ENCODE data around the gene NCOA6. TPM values are rescaled to one million over a fixed set of nuclear protein-coding genes. Genes with fewer than 3 reads are reported as not detected.

Gene NCOA6
- polyA plus RNA-seq: 16.2 and 27.8 TPM in 2 replicates

GRCh38 chr20:34825530-34826362 is at the start of gene NCOA6:
Gene NCOA6, minus strand, starts transcription at chr20:34825651. Its CDS starts 43,296 bp downstream, at chr20:34782355.

DNA sequence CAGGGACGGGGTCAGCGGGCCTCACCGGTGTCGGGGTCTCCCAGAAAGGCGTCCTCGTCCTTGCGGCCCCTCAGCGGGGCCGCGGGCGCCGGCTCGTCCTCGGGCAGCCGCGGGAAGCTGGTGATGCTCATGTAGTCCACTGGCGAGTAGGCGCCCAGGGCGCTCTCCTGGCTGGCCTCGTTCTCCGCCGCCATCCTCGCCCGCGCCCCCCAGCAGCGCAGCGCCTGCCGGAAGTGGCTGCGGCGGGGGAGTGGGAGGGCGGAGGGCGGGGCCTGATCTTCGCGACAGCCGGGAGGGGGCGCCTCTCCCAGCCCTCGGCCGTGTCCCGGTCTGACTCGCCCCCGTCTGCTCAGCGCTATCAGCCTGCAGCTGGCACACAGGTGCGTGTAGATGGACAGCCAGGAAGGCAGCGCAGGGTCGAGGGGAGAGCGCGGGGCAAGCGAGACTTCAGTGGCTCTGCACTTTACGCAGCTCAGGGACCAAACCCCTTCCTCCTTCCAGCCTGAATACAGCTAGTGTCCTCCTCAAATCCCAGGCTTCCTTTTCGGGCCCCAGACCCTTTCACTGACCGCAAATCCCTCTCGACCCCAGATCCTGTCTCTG is 47.3 kb upstream of the NCOA6 start, which contains the start of gene GGT7:
Gene GGT7, minus strand, starts transcription at position 235 of the 603 bp plus-strand sequence. Its CDS starts 41 bp downstream, at position 194.

DNA sequence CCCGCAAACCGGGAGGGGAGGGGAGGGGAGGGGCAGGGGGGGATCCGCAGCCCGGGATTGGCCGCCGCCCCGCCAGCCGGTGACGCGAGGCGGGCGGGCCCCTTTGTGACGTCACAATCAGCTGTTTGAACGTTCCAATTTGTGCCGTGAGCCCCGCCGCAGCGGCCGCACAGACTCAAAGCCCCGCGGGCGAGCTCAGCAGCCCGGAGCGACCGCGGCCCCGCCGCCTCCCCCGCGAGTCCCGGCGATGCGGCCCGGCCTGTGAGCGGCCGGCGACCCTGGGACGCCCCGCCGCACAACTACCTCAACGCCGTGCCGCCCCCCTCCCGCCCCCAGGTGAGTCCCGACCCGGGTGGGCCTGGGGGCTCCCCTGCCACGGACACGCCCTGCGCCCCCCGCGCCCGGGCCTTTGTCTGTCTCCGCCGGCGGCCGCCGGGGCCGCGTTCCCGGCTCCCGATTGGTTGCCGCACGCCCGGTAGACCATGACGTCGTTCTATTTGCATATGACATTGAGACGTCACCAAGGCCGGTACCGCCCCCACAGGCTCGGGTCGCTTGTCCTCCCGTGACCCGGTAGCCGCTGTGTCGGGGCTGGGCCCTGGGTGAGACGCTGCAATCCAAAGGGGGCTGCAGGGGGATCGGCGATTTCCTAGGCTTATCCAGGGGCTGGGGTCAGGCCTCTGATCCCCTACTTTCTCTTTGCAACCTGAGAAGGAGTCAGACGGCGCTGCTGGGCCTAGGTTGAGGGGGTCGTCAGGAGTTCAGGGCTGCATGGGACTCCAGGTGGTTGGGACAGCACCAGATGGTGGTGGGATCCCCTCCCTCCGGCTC is 121.1 kb downstream of the NCOA6 start, which contains the start of gene TP53INP2:
Gene TP53INP2, plus strand, starts transcription at position 168 of the 831 bp plus-strand sequence. CDS start 4,396 bp downstream, outside the sequence.

GRCh38 chr20:34676642-34677373 is 148.6 kb downstream of the NCOA6 start, which contains the start of gene PIGU:
Gene PIGU, minus strand, starts transcription at chr20:34677092. Its CDS starts 7 bp downstream, at chr20:34677085.

Other genes with a start within 250 kb of the NCOA6 start
- gene PIGU, start 148.6 kb downstream of the NCOA6 start, polyA plus RNA-seq: 5.3 and 20.2 TPM in 2 replicates
- 3.0 and 4.1 TPM in 2 replicates for gene TP53INP2, start 121.3 kb downstream of the NCOA6 start, polyA plus RNA-seq
- gene GGT7, start 47.2 kb upstream of the NCOA6 start, polyA plus RNA-seq: 0.41 and 0.82 TPM in 2 replicates
- gene ACSS2, start 51.0 kb upstream of the NCOA6 start, polyA plus RNA-seq: 13.0 and 24.7 TPM in 2 replicates
- 12.4 and 18.9 TPM in 2 replicates for gene GSS, start 130.2 kb upstream of the NCOA6 start, polyA plus RNA-seq
- gene MYH7B, start 130.2 kb upstream of the NCOA6 start, polyA plus RNA-seq: 1.2 and 2.0 TPM in 2 replicates

Measured in Purkinje cell (primary cell).